Fibroblast of skin of back (primary cell): ENCODE results near the gene SERPINA5.
"Not testable (repeated sequence)": the region's sequence is repeated elsewhere in the genome, so short reads cannot be mapped to it uniquely, and the experiment has no call there.

Experiments used
- DNase-seq: peaks from one replicate; pipeline ENCODE4 v3.0.0-alpha.2; 2013

Gene SERPINA5

DNA sequence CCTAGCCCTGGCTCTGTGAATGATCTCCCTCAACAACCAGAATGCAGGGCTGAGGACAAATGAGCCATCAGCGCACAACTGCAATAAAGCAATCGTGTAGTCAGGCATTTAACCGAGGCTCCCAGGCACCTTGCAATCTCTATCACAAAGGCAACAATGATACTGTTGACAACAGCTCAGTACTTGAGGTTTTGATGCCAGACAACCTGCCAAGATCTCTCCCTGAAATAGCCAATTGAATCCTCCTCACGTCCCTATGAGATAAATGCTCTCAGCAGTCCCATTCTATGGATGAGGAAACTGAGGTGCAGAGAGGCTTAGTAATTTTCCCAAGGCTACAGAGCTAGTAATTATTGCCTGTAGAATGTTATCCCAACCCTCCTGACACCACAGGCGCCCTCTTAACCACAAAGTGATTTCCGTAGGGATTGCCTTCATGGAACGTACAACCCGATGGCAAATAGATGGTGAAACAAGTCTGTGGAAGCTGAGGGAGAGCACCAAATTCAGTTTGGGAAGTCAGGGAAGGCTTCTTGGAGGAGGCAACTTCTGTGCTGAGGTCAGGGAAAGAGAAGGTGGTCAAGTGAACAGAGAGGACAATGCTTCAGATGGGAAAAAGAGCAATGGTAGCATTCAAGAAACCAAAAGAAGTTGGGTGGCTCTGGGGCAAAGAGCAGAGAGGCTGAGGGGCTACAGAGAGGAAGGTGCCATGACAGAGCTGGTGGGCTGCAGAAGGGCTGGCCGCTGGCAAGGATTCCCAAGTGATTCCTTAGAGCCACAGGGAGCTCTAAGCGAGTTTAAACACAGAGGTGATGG lies 43.5 kb downstream of the SERPINA5 start:
- DNase-seq = no peak

- DNase-seq = no peak
Observed at GRCh38 chr14:94625353-94625635, 44.1 kb downstream of the SERPINA5 start.

DNA sequence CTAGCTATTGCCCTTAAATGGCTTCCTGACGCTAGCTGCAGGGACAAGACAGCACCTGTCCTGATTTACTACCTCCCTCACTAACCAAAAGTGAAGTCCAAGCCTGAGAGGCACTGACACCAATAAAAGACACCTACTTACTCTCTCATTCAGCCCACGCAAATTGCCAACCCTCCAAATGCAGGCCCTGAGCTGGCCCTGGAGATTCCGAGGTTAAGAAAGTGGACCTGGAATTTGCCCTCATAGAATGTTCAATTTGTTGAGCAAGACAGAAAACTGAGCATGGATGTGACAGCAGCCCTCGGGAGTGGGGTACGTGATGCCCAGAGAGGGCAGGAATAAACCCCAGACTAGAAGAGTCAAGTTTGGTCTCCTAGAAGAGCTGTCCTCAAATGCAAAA lies 47.4 kb downstream of the SERPINA5 start:
- no peak for DNase-seq

- DNase-seq = no peak
Observed at GRCh38 chr14:94630396-94630795, 49.2 kb downstream of the SERPINA5 start.

DNA sequence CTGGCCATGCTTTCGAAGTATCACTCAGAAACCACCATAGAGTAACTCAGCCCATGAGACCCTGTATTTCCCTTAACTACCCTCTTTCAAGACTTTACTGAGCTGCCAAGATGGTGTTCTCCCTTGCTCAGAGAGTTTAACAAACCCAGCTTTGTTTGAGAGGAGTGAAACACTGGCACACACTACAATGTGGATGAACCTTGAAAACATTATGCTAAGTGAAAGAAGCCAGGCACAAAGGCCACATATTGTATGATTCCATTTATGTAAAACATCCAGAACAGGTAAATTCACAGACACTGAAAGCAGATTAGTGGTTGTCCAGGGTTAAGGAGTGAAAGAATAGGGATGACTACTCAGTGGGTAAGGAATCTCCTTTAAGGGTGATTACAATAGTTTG lies 49.8 kb downstream of the SERPINA5 start:
- no peak for DNase-seq

- DNase-seq = no peak
Observed at GRCh38 chr14:94631536-94632304, 50.5 kb downstream of the SERPINA5 start.

DNA sequence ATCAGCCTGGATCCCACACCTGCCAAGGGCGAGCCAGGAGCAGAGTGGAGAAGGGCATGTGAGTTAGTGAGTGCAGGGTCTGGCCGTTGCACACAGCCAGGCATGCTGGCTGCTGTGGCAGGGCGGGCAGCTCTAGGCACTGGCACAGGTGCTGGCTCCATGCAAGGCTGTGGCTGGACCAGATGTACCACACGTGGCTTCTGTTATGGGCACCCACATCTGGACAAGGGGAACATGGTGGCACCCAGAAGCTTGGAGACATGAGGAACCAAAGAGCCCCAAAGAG lies 51.0 kb downstream of the SERPINA5 start:
- no peak for DNase-seq

DNA sequence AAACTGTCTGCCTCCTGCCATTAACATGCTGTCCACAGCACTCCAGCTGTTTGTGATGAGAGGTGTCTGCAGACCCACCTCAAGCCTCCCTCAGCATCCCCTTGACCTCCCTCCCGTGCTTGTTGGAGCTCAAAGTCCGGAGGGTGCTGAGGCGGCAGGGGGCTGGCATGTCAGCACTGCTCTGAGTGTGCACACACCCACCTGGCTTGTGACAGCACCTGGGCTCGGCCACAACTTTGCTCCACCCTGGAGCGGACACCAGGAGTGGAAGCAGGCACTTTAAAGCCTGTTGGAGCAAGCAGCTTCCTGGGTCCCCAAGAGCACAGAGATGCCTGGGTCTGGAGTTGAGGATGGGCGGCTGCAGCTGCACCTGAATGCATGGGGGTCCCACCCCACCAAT lies 51.9 kb downstream of the SERPINA5 start:
- DNase-seq = no peak

DNA sequence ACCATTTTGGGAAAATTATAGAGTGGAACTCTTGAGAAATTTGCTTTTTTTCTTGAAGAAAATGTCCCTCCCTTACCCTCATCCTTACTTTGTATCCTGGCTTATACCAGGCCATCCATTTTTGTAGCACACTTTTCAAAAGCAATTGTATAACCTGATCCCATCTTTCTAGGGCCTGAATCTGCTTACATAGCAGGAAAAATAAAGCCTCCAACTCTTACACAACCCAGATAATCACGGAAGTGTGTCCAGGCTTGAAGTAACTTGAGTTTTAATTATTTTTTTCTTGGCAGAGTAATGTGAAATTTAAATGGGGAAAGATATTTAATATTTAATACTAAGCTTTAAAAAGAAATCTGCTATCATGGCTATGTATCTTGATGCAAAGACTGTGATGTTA lies 53.9 kb downstream of the SERPINA5 start:
- DNase-seq = no peak

DNA sequence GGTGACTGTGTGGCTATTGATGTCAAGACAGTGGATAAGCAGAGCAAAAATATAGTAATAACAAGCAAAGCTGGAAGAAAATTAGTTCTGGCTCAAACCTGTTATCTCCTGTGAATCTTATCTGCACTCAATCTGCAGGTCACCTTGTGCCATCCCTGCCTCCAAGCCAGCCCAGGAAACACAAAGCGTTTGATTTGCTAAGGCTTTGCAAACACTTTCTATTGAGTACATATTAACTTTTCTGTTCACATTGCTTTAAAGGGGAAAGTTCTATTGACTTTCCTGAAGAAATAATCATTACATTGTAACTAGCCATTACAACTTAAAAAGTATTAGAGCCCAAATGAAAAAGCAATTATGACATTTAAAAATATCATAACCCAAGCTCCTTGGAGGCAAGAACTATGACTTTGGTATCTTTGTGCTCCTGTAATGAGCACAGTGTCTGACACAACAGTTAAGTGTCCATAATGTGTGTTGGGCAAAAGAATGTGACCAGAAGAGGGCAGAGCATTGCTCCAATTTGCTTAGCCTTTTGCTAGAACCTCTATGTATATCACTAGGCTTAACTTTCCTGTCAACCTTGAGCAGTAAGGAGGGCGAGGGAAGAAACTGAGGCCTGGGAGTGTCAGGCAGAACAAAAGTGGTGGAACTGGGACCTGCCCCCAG lies 55.7 kb downstream of the SERPINA5 start:
- DNase-seq = no peak

GRCh38 chr14:94637814-94638213 lies 56.6 kb downstream of the SERPINA5 start:
- DNase-seq = not testable (repeated sequence)

- DNase-seq = no peak
Observed at GRCh38 chr14:94638339-94638738, 57.1 kb downstream of the SERPINA5 start.

DNA sequence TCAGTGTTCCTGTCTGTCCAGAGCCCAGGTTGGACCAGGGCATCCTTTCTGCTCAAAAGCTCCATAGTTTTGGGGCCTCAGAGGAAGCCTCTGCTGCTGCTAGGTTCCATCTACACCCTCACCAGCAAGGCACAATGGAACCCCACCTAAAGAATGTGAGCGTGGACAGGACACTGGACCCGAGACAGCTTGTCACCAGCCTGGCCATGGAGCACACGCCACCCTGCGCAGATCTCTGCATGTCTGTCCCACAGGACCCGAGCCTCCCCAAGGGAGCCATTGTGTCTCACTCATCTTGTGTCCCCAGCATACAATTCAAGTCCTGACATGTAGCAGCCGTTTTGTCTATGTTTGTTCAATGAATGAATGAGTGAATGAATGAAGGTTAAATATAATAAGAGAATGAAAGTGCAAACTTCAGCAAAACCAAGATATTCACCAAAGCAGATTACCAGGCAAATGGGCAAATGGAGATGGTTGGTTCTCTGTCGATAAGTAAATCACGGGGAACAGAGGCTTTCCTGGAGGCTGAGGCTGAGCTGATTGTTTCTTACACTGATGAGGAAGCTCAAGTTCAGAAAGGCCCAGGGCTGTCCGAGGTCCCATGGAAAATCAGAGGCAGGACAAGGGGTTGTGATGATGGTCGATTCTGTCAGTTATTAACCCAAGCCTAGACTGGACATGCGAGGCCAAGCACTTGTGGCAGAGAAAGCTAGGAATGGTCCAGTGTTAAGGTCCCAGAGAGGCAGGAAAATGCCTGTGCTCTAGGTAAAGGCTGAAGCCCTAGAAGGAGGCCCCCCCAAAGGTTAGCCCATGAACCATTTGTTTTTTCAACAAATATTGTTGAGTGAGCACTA lies 58.0 kb downstream of the SERPINA5 start:
- DNase-seq = no peak

- DNase-seq = no peak
Observed at GRCh38 chr14:94640721-94641631, 59.8 kb downstream of the SERPINA5 start.

DNA sequence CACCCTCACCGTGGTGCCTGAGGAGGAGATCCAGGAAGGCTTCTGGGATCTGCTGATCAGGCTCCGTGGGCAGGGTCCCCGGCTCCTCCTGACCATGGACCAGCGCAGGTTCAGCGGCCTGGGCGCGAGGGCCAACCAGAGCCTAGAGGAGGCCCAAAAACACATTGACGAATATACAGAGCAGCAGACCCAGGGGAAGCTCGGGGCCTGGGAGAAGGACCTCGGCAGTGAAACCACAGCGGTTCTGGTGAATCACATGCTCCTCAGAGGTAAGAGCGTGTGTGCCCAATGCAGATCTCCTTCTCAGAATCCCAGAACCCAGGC lies 60.4 kb downstream of the SERPINA5 start:
- no peak for DNase-seq
